Measurements from ENCODE around the gene GMIP.

GMIP gene

DNA sequence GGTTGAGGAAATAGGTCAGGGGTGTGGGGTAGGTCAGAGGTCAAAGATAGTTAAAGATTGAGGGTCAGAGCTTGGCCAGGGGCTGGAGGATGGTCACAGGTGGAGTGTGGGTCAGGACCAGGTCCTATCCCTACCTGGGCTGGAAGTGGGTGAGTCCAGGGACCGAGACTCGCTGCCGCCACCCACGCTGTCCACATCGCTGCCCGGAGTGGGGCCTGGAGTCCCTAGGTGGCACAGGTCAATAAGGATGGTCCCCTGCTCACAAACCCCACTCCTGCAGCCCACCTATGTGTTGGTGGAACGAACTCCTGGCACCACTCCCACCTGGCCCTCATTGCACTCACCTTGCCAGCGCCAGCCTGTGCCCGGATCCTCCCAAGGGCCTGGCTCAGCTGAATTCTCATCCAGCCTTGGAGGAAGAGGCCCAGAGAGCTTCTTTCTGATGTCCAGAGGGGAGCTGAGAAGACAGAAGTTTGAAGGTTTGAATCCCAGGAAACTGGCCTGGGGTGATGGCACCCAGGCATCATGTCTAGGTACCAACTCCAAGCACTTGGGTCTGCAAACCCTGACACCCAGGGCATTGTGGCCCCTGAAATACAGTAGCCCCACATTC is 6.8 kb downstream of the GMIP start:
- no peak for DNase-seq (ENCODE audit: low spot score)
- no peak for FAIRE-seq

- no peak for FAIRE-seq
- no peak for DNase-seq (ENCODE audit: low spot score)
Observed at GRCh38 chr19:19635313-19635702, 8.1 kb downstream of the GMIP start.

DNA sequence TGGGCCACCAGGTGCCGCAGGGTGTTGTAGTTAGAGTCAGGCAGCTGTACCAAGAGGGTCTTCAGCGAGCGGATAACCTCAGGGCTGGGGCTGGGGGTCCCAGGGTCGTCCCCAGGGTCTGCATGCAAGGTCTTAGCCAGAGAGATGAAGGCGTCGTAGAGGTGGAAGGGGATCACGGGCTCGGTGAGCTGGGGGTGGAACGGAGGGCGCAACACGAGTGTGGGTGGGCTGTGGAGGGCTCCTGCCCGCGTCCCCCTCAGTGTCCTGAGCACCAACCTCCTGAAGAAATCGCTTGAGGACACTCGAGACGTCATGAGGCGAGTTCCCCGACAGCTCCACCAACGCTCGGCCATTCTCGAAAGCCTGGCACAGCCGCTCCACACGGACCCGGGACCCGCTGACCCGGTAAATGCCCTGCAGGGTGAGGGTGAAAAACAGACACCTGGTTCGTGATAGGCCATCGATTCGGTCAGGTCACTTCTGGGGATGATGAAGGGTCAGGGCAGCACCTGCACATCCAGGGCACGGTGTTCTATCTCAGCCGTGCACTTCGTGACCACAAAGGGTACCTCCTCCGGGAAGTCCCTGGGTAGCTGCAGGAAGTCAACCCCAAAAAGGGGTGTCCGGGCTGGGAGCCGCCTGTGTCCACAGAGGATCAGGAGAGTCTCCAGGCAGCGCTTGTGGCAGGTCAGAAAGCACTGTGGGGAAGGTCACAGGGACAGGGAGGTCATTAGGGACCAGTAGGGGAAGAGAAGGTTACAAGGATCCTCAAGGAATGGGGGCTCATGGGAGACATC is 8.7 kb downstream of the GMIP start:
- DNase-seq (ENCODE audit: low spot score): no peak
- FAIRE-seq: no peak

GRCh38 chr19:19633711-19634515 is 9.5 kb downstream of the GMIP start:
- DNase-seq (ENCODE audit: low spot score) (no peak), FAIRE-seq (no peak)

DNA sequence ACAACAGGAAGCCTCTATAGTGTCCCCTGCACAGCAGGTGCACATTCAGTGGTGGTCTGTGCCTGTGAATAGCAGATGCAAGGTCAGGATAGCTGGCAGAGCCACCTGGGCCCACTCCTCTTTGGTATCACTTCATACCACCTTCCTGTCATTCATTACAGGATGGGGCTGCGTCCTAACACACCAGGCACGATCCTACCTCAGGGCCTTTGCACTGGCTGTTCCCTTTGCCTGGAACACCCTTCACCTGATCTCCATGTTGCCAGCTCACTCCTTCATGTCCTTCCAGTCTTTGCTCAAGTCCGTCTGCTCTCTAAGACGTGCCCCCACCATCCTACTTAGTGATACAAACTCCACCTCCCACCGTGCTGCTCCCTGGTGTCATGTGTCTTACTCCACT is 10.8 kb downstream of the GMIP start:
- DNase-seq (ENCODE audit: low spot score): no peak
- no peak for FAIRE-seq

DNA sequence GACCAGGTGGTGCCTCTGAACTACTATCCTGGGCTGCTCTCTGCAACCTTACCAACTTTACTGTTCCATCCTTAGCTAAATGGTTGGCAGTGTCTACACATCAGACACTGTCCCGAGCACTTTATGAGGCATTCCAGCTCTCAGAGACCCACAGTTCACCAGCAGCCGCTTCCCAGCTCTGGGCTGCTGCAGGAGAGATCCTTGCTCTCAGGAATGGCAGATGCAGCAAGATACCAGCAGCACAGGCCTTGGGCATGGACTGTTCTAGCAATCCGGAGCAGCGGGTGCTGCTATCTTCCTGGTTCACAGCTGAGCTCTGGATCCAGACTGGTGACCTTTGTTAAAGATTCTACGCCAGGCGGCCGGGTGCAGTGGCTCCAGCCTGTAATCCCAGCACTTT is 12.1 kb downstream of the GMIP start:
- FAIRE-seq: no peak
- DNase-seq (ENCODE audit: low spot score): no peak

GRCh38 chr19:19630426-19630825 is 13.0 kb downstream of the GMIP start:
- DNase-seq (ENCODE audit: low spot score) (no peak), FAIRE-seq (no peak)

DNA sequence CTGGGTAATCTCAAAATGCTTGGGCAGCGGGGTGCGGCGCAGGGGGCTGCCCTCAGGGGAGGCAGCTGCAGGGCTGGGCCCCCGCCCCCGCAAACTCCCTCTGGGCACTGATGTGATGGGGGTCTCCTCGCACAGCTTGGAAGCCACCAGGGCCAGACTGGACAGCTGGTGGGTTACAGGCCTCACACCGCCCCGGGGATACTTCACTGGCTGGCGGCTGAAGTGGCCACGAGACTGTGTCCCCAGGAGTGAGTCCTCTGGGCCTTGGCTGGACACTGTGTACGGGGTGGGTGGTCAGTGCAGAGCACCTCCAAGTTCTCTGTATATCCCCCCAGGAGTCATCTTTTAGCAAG is 13.4 kb downstream of the GMIP start:
- FAIRE-seq (no peak), DNase-seq (ENCODE audit: low spot score) (no peak)

GRCh38 chr19:19628501-19629134 is 14.8 kb downstream of the GMIP start:
- DNase-seq (ENCODE audit: low spot score): no peak
- no peak for FAIRE-seq

GRCh38 chr19:19627621-19628500 is 15.6 kb downstream of the GMIP start, which contains the start of gene LPAR2:
LPAR2 (minus strand) TSS chr19:19628220; CDS start chr19:19627275, 945 bp downstream.
- DNase-seq (ENCODE audit: low spot score): no peak
- no peak for FAIRE-seq

DNA sequence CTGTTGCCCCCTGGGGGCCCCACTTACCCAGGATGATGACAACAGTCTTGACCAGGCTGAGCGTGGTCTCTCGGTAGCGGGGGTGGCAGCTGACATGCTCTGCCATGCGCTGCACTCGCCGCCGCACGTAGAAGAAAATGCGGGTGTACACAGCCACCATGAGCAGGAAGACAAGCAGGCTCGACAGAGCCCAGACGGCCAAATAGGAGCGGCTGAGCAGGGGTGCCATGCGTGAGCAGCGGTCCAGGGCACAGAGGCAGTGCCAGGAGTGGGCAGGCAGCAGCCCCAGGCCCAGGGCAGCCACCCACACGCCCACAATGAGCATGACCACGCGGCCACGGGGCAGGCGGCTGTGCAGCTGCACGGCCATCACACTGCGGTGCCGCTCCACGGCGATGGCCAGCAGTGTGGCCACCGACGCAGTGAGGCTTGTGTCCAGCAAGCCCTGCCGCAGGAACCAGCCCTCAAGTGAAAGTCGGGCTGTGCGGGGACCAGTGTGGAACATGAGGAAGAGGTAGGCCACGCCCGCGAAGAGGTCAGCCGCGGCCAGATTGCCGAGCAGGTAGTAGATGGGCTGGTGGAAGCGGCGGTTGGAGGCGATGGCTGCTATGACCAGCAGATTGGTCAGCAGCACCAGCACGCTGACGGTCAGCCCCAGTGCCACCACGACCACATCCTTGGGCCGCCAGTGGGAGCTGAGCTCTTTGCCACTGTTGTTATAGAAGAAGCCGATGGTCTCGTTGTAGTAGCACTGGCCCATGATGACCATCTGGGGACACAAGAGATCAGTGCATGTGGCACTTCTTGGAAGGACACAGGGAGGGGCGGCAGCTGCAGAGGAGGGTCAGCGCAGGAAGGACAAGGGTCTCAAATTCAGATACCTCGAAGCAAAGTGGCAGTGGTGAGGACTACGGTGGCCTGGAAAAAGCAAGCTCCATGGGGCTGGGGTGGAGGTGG is 16.7 kb downstream of the GMIP start:
- DNase-seq (ENCODE audit: low spot score): no peak
- FAIRE-seq: no peak

DNA sequence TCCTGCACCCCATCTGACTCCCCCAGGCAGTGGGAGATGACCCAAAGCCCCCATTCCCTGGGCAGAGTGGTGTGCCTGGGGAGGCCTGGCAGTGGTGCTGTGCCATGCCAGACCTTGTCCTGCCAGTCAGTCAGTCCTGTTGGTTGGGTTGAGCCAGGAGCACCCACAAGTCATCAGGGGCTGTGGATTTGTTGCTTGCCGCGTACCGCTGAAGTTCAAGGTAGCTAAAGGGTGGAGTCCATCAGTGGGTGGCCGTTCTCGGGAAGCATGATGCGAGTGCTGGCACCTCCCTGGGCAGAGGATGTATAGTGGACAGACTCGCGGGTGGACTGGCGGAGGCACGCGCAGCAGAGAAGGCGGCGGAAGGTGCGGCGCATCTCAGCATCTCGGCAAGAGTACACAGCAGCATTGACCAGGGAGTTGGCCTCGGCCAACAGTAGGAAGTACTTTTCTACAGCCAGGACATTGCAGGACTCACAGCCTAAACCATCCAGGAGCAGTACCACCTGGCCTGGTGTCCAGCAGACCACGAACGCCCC is 19.4 kb downstream of the GMIP start:
- no peak for FAIRE-seq
- no peak for DNase-seq (ENCODE audit: low spot score)

- FAIRE-seq (no peak), DNase-seq (ENCODE audit: low spot score) (no peak)
Observed at GRCh38 chr19:19623383-19623782, 20.1 kb downstream of the GMIP start.

DNA sequence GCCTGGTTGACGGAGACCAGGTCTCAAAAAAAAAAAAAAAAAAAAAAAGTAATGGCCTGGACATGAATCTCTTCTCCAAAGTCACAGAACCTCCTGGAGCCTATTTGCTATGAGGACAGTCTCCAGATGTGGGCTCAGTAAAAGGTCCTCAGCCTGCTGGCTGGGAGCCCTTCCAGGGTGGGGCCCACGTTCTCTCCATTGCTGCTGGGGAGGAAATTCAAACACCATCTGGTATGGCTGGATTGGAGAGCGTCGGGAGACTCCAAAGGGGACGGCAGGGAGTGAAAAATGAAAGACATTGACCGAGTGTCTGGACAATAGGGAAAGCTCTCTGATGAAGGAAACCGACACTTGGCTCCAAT is 23.6 kb downstream of the GMIP start:
- no peak for DNase-seq (ENCODE audit: low spot score)
- no peak for FAIRE-seq

DNA sequence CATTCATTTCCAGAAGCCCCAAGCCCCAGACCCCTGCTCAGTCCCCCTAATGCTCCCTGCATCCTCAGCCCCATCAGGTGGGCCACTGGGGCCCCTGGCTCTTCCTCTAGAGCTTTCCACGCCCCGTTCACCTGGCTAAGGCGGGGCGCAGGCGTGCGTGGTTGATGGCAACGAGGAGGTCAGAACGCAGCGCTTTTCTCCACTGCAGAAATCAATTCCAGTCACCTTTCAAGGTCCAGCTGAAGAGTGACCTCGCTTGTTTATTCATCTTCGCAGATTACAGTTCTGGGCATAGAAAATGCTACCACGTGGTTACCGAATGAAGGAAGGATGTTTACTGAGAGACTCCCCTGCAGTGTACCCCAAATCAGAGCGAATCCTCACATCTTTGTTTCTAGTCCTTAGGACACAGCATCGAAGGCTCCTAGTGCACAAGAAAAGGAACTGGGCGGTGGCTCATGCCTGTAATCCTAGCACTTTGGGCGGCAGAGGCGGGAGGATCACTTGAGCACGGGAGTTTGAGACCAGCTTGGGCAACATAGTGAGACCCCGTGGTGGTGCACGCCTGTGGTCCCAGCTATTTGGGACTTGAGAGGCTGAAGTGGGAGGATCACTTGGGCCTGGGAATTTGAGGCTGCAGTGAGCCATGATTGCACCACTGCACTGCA is 24.1 kb downstream of the GMIP start:
- DNase-seq (ENCODE audit: low spot score): no peak
- FAIRE-seq: no peak

- DNase-seq (ENCODE audit: low spot score) (peak; percentile 80), FAIRE-seq (no peak)
Observed at GRCh38 chr19:19618219-19619051, 25.0 kb downstream of the GMIP start, which contains the start of gene PBX4. PBX4 (minus strand) TSS chr19:19618687; CDS start chr19:19618629, 58 bp downstream.

GRCh38 chr19:19615086-19615485 is 28.4 kb downstream of the GMIP start:
- DNase-seq (ENCODE audit: low spot score): no peak
- no peak for FAIRE-seq

DNA sequence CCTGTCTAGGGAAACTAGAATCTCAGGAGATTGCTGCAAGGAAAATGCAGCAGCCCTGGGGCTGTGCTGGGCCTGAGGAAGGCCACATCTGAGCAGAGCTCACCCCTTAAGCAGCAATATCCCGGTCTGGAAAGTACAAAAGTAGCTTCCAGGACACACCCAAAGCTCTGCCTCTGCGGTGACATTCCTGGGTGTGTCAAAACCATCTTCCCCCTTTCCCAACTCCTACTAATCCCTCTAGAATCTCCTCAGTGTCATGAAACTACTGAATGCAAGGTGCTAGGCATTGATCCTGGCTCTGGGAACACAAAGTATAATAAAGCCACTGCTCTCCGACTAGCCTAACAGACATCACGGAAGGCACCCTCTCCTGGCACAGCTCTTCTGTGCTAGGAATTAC is 30.0 kb downstream of the GMIP start:
- no peak for DNase-seq (ENCODE audit: low spot score)
- no peak for FAIRE-seq

Measured in urothelium cell line (cell line).